ENCODE results near the gene IZUMO3. TPM values are rescaled to one million over a fixed set of nuclear protein-coding genes. Genes with fewer than 3 reads are reported as not detected.
"Not testable (repeated sequence)": the region's sequence is repeated elsewhere in the genome, so short reads cannot be mapped to it uniquely, and the experiment has no call there.

The IZUMO3 gene, protein sequence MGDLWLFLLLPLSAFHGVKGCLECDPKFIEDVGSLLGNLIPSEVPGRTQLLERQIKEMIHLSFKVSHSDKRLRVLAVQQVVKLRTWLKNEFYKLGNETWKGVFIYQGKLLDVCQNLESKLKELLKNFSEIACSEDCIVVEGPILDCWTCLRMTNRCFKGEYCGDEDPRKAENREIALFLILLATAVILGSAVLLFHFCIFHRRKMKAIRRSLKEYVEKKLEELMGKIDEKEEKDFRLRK
- total RNA-seq = not detected in 2 replicates

DNA sequence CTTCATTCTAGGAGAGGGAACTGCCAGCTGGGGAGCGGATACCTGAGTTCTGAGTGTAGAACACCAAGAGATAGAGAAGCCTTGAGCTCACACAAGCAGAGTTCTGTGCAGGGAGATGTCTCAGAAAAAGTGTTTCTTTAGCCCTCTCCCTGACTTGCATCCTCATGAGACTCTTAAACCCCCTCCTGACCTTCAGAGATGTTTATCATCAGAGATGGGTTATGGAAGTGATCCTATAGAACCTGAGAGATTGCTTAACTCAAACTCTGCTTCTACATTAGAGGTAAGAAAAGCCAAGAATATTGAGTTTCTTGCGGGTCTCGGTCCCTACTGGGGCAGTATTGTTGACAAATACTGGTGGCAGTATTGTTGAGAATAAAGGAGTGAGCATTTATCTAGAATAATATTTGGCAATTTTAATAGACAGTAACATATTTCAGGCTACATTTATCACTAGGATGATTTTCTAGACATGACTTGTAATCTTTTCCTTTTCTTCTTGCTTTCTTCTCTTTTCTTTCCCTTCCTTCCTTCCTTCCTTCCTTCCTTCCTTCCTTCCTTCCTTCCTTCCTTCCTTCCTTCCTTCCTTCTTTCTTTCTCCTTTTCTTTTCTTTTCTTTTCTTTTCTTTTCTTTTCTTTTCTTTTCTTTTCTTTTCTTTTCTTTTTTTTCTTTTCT, at the start of gene IZUMO3:
TSS of gene IZUMO3 (minus strand) at position 51 of the 676 bp plus-strand sequence. CDS start 248 bp downstream, outside the sequence.
- TF ChIP-seq, protein P1, sequence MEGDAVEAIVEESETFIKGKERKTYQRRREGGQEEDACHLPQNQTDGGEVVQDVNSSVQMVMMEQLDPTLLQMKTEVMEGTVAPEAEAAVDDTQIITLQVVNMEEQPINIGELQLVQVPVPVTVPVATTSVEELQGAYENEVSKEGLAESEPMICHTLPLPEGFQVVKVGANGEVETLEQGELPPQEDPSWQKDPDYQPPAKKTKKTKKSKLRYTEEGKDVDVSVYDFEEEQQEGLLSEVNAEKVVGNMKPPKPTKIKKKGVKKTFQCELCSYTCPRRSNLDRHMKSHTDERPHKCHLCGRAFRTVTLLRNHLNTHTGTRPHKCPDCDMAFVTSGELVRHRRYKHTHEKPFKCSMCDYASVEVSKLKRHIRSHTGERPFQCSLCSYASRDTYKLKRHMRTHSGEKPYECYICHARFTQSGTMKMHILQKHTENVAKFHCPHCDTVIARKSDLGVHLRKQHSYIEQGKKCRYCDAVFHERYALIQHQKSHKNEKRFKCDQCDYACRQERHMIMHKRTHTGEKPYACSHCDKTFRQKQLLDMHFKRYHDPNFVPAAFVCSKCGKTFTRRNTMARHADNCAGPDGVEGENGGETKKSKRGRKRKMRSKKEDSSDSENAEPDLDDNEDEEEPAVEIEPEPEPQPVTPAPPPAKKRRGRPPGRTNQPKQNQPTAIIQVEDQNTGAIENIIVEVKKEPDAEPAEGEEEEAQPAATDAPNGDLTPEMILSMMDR (conservative IDR thresholded peaks at IDR 0.05; ENCODE audit: low read depth, low read length) = no peak
- DNase-seq (ENCODE audit: low read depth) = no peak
- H3K4me3 ChIP-seq (ENCODE audit: low read depth, low read length) = no peak within 1 kb of the TSS

DNA sequence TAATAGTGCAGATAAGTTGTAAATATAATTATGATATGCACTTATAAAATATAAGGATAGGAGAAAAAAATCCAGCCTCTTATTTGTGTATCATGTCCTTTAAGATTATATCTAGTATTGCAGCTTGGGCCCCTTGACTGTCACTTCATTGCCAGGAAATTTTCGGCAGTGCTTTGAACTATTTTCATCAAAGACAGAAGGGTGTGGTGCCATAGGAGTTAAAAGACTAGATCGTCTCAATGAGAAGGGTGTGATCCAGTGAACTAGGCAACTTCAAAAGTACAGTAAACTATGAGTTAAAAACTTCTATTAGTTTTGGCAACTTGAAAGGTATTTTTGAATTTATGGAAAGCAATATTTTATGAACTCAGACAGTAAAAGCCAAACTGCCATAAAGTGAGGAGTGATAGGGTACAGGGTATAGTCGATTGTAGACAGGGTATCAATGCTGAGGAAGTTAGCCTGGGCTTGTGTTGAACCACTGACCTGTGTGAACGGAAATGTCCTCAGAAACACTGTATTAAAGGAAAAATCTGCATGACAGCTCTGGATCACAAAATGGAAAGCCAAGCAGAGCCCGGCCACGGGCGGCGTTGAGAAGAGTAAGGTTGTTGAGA, 48.6 kb upstream of the IZUMO3 start:
- no peak overlapping the region for H3K4me3 ChIP-seq (ENCODE audit: low read depth, low read length)
- TF ChIP-seq, protein P1 (conservative IDR thresholded peaks at IDR 0.05; ENCODE audit: low read depth, low read length) = no peak
- DNase-seq (ENCODE audit: low read depth) = no peak

DNA sequence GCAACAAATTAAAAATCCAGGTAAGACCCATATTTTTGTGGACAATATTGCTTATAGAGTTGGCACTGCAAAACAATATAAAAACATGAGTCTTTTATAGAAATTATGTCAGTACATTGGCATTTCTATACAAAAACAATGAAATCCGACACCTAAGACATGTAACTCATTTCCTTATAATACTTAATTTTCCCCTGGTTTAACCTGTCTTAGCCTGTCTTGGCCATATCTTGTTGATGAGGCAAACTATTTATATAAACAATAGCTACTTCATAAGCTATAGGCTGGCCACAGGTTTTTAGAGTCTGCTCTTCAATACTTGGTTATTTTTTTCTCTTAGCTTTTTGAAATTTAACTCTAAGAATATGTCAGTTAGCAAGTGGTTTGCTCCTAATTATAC, 44.7 kb upstream of the IZUMO3 start:
- DNase-seq (ENCODE audit: low read depth) = no peak
- no peak overlapping the region for H3K4me3 ChIP-seq (ENCODE audit: low read depth, low read length)
- TF ChIP-seq, protein P1 (conservative IDR thresholded peaks at IDR 0.05; ENCODE audit: low read depth, low read length) = no peak

DNA sequence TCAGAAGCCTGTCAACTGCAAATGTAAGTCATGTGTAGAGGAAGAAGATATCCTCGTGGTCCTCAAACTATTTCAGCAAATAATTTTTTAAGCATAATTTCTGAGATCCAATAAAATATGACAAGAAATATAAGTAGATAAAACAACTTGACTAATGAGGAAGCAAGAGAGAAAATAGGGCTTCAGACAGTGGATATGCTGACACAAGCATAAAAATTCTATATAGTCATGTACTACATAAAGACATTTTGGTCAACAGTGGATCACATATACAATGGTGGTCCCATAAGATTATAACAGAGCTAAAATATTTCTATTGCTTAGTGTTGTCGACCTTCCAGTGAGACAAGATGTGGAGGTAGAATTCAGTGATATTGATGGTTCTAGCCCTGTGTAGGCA, 42.2 kb upstream of the IZUMO3 start:
- TF ChIP-seq, protein P1 (conservative IDR thresholded peaks at IDR 0.05; ENCODE audit: low read depth, low read length) = no peak
- no peak for DNase-seq (ENCODE audit: low read depth)
- no peak overlapping the region for H3K4me3 ChIP-seq (ENCODE audit: low read depth, low read length)

- no peak for DNase-seq (ENCODE audit: low read depth)
- TF ChIP-seq, protein P1 (conservative IDR thresholded peaks at IDR 0.05; ENCODE audit: low read depth, low read length) = no peak
- H3K4me3 ChIP-seq (ENCODE audit: low read depth, low read length) = no peak overlapping the region
Measured at GRCh38 chr9:24582146-24583126, 36.7 kb upstream of the IZUMO3 start.

DNA sequence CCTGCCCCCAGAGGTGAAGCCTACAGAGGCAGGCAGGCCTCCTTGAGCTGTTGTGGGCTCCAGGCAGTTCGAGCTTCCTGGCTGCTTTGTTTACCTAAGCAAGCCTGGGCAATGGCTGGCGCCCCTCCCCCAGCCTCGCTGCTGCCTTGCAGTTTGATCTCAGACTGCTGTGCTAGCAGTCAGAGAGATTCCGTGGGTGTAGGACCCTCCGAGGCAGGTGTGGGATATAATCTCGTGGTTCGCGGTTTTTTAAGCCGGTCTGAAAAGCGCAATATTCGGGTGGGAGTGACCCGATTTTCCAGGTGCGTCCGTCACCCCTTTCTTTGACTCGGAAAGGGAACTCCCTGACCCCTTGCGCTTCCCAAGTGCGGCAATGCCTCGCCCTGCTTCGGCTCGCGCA, 34.3 kb upstream of the IZUMO3 start:
- DNase-seq (ENCODE audit: low read depth); H3K4me3 ChIP-seq (ENCODE audit: low read depth, low read length): not testable (repeated sequence)

Measured in epithelial cell of proximal tubule (primary cell).